Stomach (tissue), 4 donors: Measurements from ENCODE around the gene FAM131A.

ENCODE experiments used
- EP300 ChIP-seq: sonication (generic); formaldehyde crosslinking; IDR thresholded peaks from one replicate; pipeline ENCODE4 v1.6.1; 2017; ENCODE audit warnings: antibody characterized with exemption
- TF ChIP-seq, protein P1 (sequence below), 7 experiments: fragments of 450-650 bp in 4 of 7; fragments of 200-600 bp in 3 of 7; sonication (generic) in 3 of 7; IDR thresholded peaks; one replicate each; pipeline ENCODE4 v1.5.1; 2016 to 2019; ENCODE audit warnings: antibody characterized with exemption in 7 of 7, control low read depth in 2 of 7, mild to moderate bottlenecking in 1 of 7

DNA sequence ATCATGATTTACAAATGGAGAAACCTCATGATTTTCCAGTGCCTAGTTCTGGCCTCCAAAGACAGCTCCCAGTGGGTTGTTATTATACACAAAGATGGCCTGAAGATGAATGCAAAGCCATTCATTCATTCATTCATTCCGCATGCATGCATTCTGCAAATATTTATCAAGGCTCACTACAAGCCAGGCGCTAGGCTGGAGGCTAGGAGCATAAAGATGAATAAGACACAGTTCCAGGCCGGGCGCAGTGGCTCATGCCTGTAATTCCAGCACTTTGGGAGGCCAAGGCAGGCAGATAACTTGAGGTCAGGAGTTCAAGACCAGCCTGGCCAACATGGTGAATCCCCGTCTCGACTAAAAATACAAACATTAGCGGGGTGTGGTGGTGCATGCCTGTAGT lies 40.8 kb upstream of the FAM131A start:
- TF ChIP-seq, protein P1, sequence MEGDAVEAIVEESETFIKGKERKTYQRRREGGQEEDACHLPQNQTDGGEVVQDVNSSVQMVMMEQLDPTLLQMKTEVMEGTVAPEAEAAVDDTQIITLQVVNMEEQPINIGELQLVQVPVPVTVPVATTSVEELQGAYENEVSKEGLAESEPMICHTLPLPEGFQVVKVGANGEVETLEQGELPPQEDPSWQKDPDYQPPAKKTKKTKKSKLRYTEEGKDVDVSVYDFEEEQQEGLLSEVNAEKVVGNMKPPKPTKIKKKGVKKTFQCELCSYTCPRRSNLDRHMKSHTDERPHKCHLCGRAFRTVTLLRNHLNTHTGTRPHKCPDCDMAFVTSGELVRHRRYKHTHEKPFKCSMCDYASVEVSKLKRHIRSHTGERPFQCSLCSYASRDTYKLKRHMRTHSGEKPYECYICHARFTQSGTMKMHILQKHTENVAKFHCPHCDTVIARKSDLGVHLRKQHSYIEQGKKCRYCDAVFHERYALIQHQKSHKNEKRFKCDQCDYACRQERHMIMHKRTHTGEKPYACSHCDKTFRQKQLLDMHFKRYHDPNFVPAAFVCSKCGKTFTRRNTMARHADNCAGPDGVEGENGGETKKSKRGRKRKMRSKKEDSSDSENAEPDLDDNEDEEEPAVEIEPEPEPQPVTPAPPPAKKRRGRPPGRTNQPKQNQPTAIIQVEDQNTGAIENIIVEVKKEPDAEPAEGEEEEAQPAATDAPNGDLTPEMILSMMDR (IDR thresholded peaks at IDR 0.05): no peak
- TF ChIP-seq EP300: no peak
